Mesenchymal stem cell (in vitro differentiated cells and primary cell): ENCODE results near the gene SPHK2.

Experiments used
- DNase-seq: peaks from one replicate; pipeline ENCODE4 v3.0.0-alpha.2; 2013
- H2AFZ ChIP-seq: one replicate; pipeline ENCODE4 v1.6.1; 2013; ENCODE audit warnings: low read depth, mild to moderate bottlenecking, control low read depth, inconsistent platforms, low read length, moderate library complexity
- H2AK5ac ChIP-seq: 2 replicates; pipeline ENCODE4 v1.6.1; 2013; ENCODE audit warnings: low read length, moderate library complexity, mild to moderate bottlenecking, inconsistent platforms; ENCODE audit not compliant: severe bottlenecking
- H2BK120ac ChIP-seq: one replicate; pipeline ENCODE4 v1.6.1; 2013; ENCODE audit warnings: low read depth, mild to moderate bottlenecking, inconsistent platforms, low read length, moderate library complexity
- H2BK12ac ChIP-seq, 2 experiments: one replicate each; pipeline ENCODE4 v1.6.1; 2013; ENCODE audit warnings: inconsistent platforms in 2 of 2, low read length in 2 of 2, mild to moderate bottlenecking in 2 of 2, moderate library complexity in 2 of 2, control low read depth in 1 of 2
- H2BK15ac ChIP-seq: one replicate; pipeline ENCODE4 v1.6.1; 2013; ENCODE audit warnings: mild to moderate bottlenecking, low read depth, inconsistent platforms; ENCODE audit not compliant: poor library complexity, severe bottlenecking
- H2BK5ac ChIP-seq: 2 replicates; pipeline ENCODE4 v1.6.1; 2013; ENCODE audit warnings: low read depth, mild to moderate bottlenecking, low read length, control low read depth, inconsistent platforms; ENCODE audit not compliant: poor library complexity, severe bottlenecking
- H3K14ac ChIP-seq, 2 experiments: one replicate each; pipeline ENCODE4 v1.6.1; 2013; ENCODE audit warnings: inconsistent platforms in 2 of 2, low read length in 2 of 2, control low read depth in 1 of 2, mild to moderate bottlenecking in 1 of 2, moderate library complexity in 1 of 2
- H3K18ac ChIP-seq, 2 experiments: one replicate each; pipeline ENCODE4 v1.6.1; 2013; ENCODE audit warnings: inconsistent platforms in 2 of 2, low read length in 2 of 2, control low read depth in 1 of 2, low read depth in 1 of 2, mild to moderate bottlenecking in 1 of 2
- H3K23ac ChIP-seq, 2 experiments: one replicate each; pipeline ENCODE4 v1.6.1; 2013; ENCODE audit warnings: inconsistent platforms in 2 of 2, low read length in 2 of 2, mild to moderate bottlenecking in 2 of 2, moderate library complexity in 2 of 2, control low read depth in 1 of 2
- H3K27ac ChIP-seq: 2 replicates; pipeline ENCODE4 v1.5.1; 2013; ENCODE audit warnings: mild to moderate bottlenecking, moderate library complexity, low read length, control low read depth, inconsistent platforms; ENCODE audit not compliant: poor library complexity, severe bottlenecking
- H3K27me3 ChIP-seq, 2 experiments: 2 replicates each; pipeline versions ENCODE4 v1.6.1 to v1.7.0; 2013; ENCODE audit warnings: low read length in 2 of 2, mild to moderate bottlenecking in 2 of 2, moderate library complexity in 2 of 2, control low read depth in 1 of 2, inconsistent platforms in 1 of 2; ENCODE audit not compliant: control insufficient read depth in 1 of 2, insufficient read depth in 1 of 2
- H3K36me3 ChIP-seq, 2 experiments: 2 replicates each; pipeline versions ENCODE4 v1.6.1 to v1.7.0; 2013; ENCODE audit warnings: low read length in 2 of 2, control low read depth in 1 of 2, inconsistent platforms in 1 of 2, low read depth in 1 of 2, mild to moderate bottlenecking in 1 of 2; ENCODE audit not compliant: insufficient read depth in 2 of 2, control insufficient read depth in 1 of 2
- H3K4ac ChIP-seq, 2 experiments: one replicate each; pipeline ENCODE4 v1.6.1; 2013; ENCODE audit warnings: inconsistent platforms in 2 of 2, low read length in 2 of 2, mild to moderate bottlenecking in 2 of 2, moderate library complexity in 2 of 2, control low read depth in 1 of 2, low read depth in 1 of 2
- H3K4me1 ChIP-seq: 2 replicates; pipeline ENCODE4 v1.6.1; 2013; ENCODE audit warnings: low read depth, low read length, control low read depth; ENCODE audit not compliant: control insufficient read depth, insufficient read depth
- H3K4me2 ChIP-seq: 2 replicates; pipeline ENCODE4 v1.6.1; 2013; ENCODE audit warnings: low read length, mild to moderate bottlenecking, inconsistent platforms; ENCODE audit not compliant: poor library complexity, severe bottlenecking
- H3K4me3 ChIP-seq, 2 experiments: 2 replicates each; pipeline versions ENCODE4 v1.5.1 to v1.7.0; 2013; ENCODE audit warnings: low read length in 2 of 2, mild to moderate bottlenecking in 2 of 2, control low read depth in 1 of 2, low read depth in 1 of 2; ENCODE audit not compliant: insufficient read depth in 1 of 2
- H3K79me1 ChIP-seq: replicated peaks from 2 replicates; pipeline ENCODE4 v1.6.1; 2013; ENCODE audit warnings: mild to moderate bottlenecking, control low read depth, low read length, inconsistent platforms; ENCODE audit not compliant: poor library complexity, severe bottlenecking
- H3K9ac ChIP-seq: 2 replicates; pipeline ENCODE4 v1.7.0; 2013; ENCODE audit warnings: mild to moderate bottlenecking, low read length, moderate library complexity
- H3K9me3 ChIP-seq: 2 replicates; pipeline ENCODE4 v1.7.0; 2013; ENCODE audit warnings: mild to moderate bottlenecking, low read length; ENCODE audit not compliant: control insufficient read depth
- H4K8ac ChIP-seq: one replicate; pipeline ENCODE4 v1.6.1; 2013; ENCODE audit warnings: inconsistent platforms, mild to moderate bottlenecking, low read length, moderate library complexity
- H4K91ac ChIP-seq: one replicate; pipeline ENCODE4 v1.6.1; 2013; ENCODE audit warnings: mild to moderate bottlenecking, low read length, inconsistent platforms
- WGBS: methylation state at CpG from one replicate; pipeline ENCODE4 v1.1.7; 2013; ENCODE audit warnings: mixed read lengths; 5-methylcytosine and 5-hydroxymethylcytosine counted together

The SPHK2 gene

DNA sequence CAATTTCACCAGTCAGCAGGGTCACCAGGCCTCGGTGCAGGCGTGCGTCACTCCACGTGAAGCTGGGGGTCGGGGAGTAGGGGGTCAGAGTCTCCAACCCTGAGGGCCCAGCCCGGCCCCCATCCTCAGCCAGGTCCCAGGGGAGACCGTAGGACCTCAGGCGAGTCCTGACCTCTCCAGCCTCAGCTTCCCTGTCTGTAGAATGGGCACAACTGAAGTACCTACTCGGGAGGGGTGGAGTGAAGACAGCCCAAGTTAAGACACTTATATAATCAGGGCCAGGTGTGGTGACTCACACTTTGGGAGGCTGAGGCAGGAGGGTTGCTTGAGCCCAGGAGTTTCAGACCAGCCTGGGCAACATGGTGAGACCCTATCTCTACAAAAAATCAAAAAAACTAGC is 15.5 kb upstream of the SPHK2 start:
- no peaks in the 10 kb centered on the region for H3K79me1 ChIP-seq
- DNase-seq, result no peak
- no peak overlapping the region for H2BK5ac ChIP-seq
- no peak overlapping the region for H3K27ac ChIP-seq
- no peak overlapping the region for H3K4me2 ChIP-seq
- H2AK5ac ChIP-seq, result no peak overlapping the region
- no peak overlapping the region for H3K4ac ChIP-seq
- H3K18ac ChIP-seq, result no peak overlapping the region
- no peak overlapping the region for H3K14ac ChIP-seq
- H2BK12ac ChIP-seq, result no peak overlapping the region
- no peak overlapping the region for H2BK120ac ChIP-seq
- H3K9ac ChIP-seq, result no peak overlapping the region
- peaks cover 1 to 12% of the 10 kb centered on the region in 2 experiments for H3K27me3 ChIP-seq
- H3K9me3 ChIP-seq, result no peaks in the 10 kb centered on the region
- whole genome bisulfite sequencing, result 95% methylated on average over 9 of the region's 9 CpGs
- H3K4me1 ChIP-seq, result peaks cover 2% of the 10 kb centered on the region
- no peak overlapping the region for H3K23ac ChIP-seq
- H3K4me3 ChIP-seq, result no peak overlapping the region
- H2BK15ac ChIP-seq, result no peak overlapping the region
- H2AFZ ChIP-seq, result no peak overlapping the region
- no peak overlapping the region for H4K8ac ChIP-seq
- no peak overlapping the region for H4K91ac ChIP-seq
- peaks cover 0 to 4% of the 10 kb centered on the region in 2 experiments for H3K36me3 ChIP-seq

DNA sequence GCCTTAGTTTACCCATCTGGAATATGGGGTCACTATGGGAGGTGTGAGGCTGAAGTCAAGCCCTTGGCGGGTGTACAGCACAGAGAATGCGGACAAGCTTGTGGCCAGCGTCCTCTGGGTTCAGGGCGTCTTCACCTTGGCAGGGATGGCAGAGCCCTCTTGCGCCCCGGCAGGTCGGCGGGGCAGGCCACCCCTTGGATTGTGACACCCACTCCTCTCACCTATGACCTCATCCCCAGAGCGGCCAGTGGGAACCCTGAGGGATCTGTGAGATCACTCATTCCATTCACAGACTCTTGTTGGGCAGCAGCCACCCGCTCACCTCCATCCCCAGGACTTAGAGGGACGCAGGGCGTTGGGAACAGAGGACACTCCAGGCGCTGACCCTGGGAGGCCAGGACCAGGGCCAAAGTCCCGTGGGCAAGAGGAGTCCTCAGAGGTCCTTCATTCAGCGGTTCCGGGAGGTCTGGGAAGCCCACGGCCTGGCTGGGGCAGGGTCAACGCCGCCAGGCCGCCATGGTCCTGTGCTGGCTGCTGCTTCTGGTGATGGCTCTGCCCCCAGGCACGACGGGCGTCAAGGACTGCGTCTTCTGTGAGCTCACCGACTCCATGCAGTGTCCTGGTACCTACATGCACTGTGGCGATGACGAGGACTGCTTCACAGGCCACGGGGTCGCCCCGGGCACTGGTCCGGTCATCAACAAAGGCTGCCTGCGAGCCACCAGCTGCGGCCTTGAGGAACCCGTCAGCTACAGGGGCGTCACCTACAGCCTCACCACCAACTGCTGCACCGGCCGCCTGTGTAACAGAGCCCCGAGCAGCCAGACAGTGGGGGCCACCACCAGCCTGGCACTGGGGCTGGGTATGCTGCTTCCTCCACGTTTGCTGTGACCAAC is 12.6 kb upstream of the SPHK2 start, which contains the start of gene SPACA4:
Gene SPACA4, plus strand, starts transcription at position 280 of the 896 bp plus-strand sequence. Its CDS starts 237 bp downstream, at position 517.
- H3K4ac ChIP-seq, result no peak within 1 kb of the TSS
- H3K23ac ChIP-seq, result no peak within 1 kb of the TSS
- peak within 1 kb of the TSS; percentile 61 for H4K8ac ChIP-seq
- no peak within 1 kb of the TSS for H2AFZ ChIP-seq
- no peak within 1 kb of the TSS for H2BK5ac ChIP-seq
- H3K4me3 ChIP-seq, result no peak within 1 kb of the TSS
- no peak within 1 kb of the TSS for H3K27ac ChIP-seq
- H3K9me3 ChIP-seq, result no peaks in the 10 kb centered on the region
- no peak for DNase-seq
- H2BK120ac ChIP-seq, result no peak within 1 kb of the TSS
- no peak within 1 kb of the TSS for H2BK12ac ChIP-seq
- no peaks in the 10 kb centered on the region for H3K79me1 ChIP-seq
- no peak within 1 kb of the TSS for H3K9ac ChIP-seq
- H3K36me3 ChIP-seq, result peaks cover 0 to 6% of the 10 kb centered on the region in 2 experiments
- no peak within 1 kb of the TSS for H3K14ac ChIP-seq
- H3K18ac ChIP-seq, result no peak within 1 kb of the TSS
- no peak within 1 kb of the TSS for H2AK5ac ChIP-seq
- H3K27me3 ChIP-seq, result no peaks in the 10 kb centered on the region
- no peak within 1 kb of the TSS for H2BK15ac ChIP-seq
- H3K4me2 ChIP-seq, result no peak within 1 kb of the TSS
- WGBS, result 94% methylated on average over 39 of the region's 39 CpGs
- H3K4me1 ChIP-seq, result no peaks in the 10 kb centered on the region
- no peak within 1 kb of the TSS for H4K91ac ChIP-seq

DNA sequence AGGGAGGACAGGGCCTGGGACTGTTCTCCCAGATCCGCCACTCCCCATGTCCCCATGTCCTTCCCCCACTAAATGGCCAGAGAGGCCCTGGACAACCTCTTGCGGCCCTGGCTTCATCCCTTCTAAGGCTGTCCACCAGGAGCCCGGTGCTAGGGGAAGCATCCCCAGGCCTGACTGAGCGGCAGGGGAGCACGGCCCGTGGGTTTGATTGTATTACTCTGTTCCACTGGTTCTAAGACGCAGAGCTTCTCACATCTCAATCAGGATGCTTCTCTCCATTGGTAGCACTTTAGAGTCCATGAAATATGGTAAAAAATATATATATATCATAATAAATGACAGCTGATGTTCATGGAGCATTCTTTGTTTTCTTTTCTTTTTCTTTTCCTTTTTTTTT is 11.9 kb upstream of the SPHK2 start:
- Histone ChIP-seq H3K9me3 (no peaks in the 10 kb centered on the region), H2BK120ac (no peak overlapping the region), H4K91ac (no peak overlapping the region), H4K8ac (peak overlapping the region; percentile 61), H3K9ac (no peak overlapping the region), H3K36me3 (peaks cover 0 to 10% of the 10 kb centered on the region in 2 experiments), H3K4me1 (no peaks in the 10 kb centered on the region), H2BK12ac (no peak overlapping the region), H3K4me2 (no peak overlapping the region), H3K4ac (no peak overlapping the region), H3K27me3 (no peaks in the 10 kb centered on the region), H2BK15ac (no peak overlapping the region), H3K27ac (no peak overlapping the region), H2AFZ (no peak overlapping the region), H2BK5ac (no peak overlapping the region), H3K14ac (no peak overlapping the region), H2AK5ac (no peak overlapping the region), H3K79me1 (no peaks in the 10 kb centered on the region), H3K23ac (no peak overlapping the region), H3K18ac (no peak overlapping the region), H3K4me3 (no peak overlapping the region)
- DNase-seq, result no peak
- WGBS, result 97% methylated on average over 6 of the region's 7 CpGs

DNA sequence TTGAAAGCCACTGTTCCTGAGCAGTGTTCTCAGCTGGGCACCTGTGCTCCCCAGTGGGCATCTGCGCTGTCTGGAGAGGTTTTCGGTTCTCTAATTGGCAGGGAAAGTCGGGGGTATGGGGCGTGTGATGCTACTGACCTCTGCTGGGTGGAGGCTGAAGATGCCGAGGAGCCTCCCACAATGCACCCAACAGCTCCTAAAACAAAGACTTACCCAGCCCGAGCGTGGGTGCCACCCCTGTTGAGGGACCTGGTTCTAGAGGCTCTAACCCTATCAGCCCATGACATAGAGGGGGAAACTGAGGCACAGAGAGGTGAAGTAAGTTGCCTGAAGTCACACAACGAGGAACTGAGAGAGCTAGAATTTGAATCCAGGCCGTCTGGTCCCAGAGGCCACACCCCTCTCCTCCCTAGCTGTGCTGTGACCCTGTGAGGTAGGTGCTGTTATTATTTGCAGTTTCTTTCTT is 10.5 kb upstream of the SPHK2 start:
- no peak overlapping the region for H2AFZ ChIP-seq
- no peak for DNase-seq
- H3K4me3 ChIP-seq, result peak overlapping the region in 1 of 2 experiments; percentile 22
- peak overlapping the region; percentile 60 for H3K9ac ChIP-seq
- H4K8ac ChIP-seq, result peak overlapping the region; percentile 85
- peaks cover 0 to 18% of the 10 kb centered on the region in 2 experiments for H3K36me3 ChIP-seq
- no peak overlapping the region for H3K14ac ChIP-seq
- H3K4ac ChIP-seq, result no peak overlapping the region
- WGBS, result 50% methylated on average over 5 of the region's 9 CpGs
- no peak overlapping the region for H2AK5ac ChIP-seq
- H3K79me1 ChIP-seq, result no peaks in the 10 kb centered on the region
- no peak overlapping the region for H3K23ac ChIP-seq
- H3K9me3 ChIP-seq, result no peaks in the 10 kb centered on the region
- H3K4me1 ChIP-seq, result no peaks in the 10 kb centered on the region
- peak overlapping the region; percentile 5 for H3K4me2 ChIP-seq
- H2BK15ac ChIP-seq, result peak overlapping the region; percentile 3
- no peaks in the 10 kb centered on the region for H3K27me3 ChIP-seq
- H2BK120ac ChIP-seq, result no peak overlapping the region
- no peak overlapping the region for H2BK12ac ChIP-seq
- H4K91ac ChIP-seq, result no peak overlapping the region
- H2BK5ac ChIP-seq, result no peak overlapping the region
- H3K27ac ChIP-seq, result no peak overlapping the region
- H3K18ac ChIP-seq, result no peak overlapping the region
